Body of pancreas (tissue), 4 donors: ENCODE data around the gene ACACB.

Source experiments
- POLR2A ChIP-seq, 3 donors: fragments of 450-650 bp; IDR thresholded peaks; one replicate each; pipeline ENCODE4 v1.6.1; 2016; ENCODE audit warnings: antibody characterized with exemption in 3 of 3, mild to moderate bottlenecking in 2 of 3
- TF ChIP-seq, protein P1 (sequence below), 7 experiments: fragments of 450-650 bp in 4 of 7; fragments of 200-600 bp in 3 of 7; sonication (generic) in 3 of 7; IDR thresholded peaks; one replicate each; pipeline ENCODE4 v1.5.1; 2016 to 2019; ENCODE audit warnings: antibody characterized with exemption in 7 of 7

GRCh38 chr12:109074866-109075265 is 41.5 kb upstream of the ACACB start:
- TF ChIP-seq, protein P1, sequence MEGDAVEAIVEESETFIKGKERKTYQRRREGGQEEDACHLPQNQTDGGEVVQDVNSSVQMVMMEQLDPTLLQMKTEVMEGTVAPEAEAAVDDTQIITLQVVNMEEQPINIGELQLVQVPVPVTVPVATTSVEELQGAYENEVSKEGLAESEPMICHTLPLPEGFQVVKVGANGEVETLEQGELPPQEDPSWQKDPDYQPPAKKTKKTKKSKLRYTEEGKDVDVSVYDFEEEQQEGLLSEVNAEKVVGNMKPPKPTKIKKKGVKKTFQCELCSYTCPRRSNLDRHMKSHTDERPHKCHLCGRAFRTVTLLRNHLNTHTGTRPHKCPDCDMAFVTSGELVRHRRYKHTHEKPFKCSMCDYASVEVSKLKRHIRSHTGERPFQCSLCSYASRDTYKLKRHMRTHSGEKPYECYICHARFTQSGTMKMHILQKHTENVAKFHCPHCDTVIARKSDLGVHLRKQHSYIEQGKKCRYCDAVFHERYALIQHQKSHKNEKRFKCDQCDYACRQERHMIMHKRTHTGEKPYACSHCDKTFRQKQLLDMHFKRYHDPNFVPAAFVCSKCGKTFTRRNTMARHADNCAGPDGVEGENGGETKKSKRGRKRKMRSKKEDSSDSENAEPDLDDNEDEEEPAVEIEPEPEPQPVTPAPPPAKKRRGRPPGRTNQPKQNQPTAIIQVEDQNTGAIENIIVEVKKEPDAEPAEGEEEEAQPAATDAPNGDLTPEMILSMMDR (IDR thresholded peaks at IDR 0.05) = no peak
- TF ChIP-seq POLR2A (IDR thresholded peaks at IDR 0.05) = no peak
